Heart left ventricle (tissue), 16 donors: Measurements from ENCODE around the gene TBC1D1. TPM values are rescaled to one million over a fixed set of nuclear protein-coding genes. Genes with fewer than 3 reads are reported as not detected.

Source experiments
- ATAC-seq, 4 donors: fragments of 200-7000 bp; cut with Tn5 transposase; one replicate each; pipeline ENCODE4 v1.9.1; 2020 to 2022; ENCODE audit warnings: moderate library complexity in 4 of 4, mild to moderate bottlenecking in 3 of 4, moderate number of reproducible peaks in 1 of 4
- DNase-seq, 5 donors: peaks; one replicate each; pipeline ENCODE4 v3.0.0-alpha.2; 2020
- H3K27ac ChIP-seq, 12 donors: fragments of 200-600 bp; sonication (generic) in 4 of 12; one replicate each; pipeline versions ENCODE4 v1.5.0 to v1.8.0; 2016 to 2022; ENCODE audit warnings: mild to moderate bottlenecking in 2 of 12
- H3K27me3 ChIP-seq, 9 donors: fragments of 200-600 bp; sonication (generic) in 2 of 9; one replicate each; pipeline versions ENCODE4 v1.5.1 to v1.8.0; 2016 to 2022; ENCODE audit warnings: mild to moderate bottlenecking in 3 of 9
- H3K36me3 ChIP-seq, 9 donors: fragments of 200-600 bp; sonication (generic) in 2 of 9; one replicate each; pipeline versions ENCODE4 v1.5.0 to v1.8.0; 2018 to 2022; ENCODE audit warnings: mild to moderate bottlenecking in 2 of 9
- H3K4me1 ChIP-seq, 12 donors: fragments of 200-600 bp; sonication (generic) in 4 of 12; one replicate each; pipeline versions ENCODE4 v1.5.0 to v1.8.0; 2016 to 2022; ENCODE audit warnings: mild to moderate bottlenecking in 3 of 12
- H3K4me3 ChIP-seq, 12 donors: fragments of 200-600 bp; sonication (generic) in 4 of 12; one replicate each; pipeline versions ENCODE4 v1.5.0 to v1.8.0; 2017 to 2022; ENCODE audit warnings: mild to moderate bottlenecking in 9 of 12, moderate library complexity in 4 of 12
- H3K9me3 ChIP-seq, 12 donors: fragments of 200-600 bp; sonication (generic) in 4 of 12; one replicate each; pipeline versions ENCODE4 v1.5.0 to v1.8.0; 2016 to 2022; ENCODE audit warnings: mild to moderate bottlenecking in 1 of 12
- CTCF ChIP-seq, 12 donors: fragments of 200-600 bp; sonication (generic) in 4 of 12; IDR thresholded peaks; one replicate each; pipeline versions ENCODE4 v1.5.0 to v1.8.0; 2018 to 2022; ENCODE audit warnings: antibody characterized with exemption in 12 of 12, mild to moderate bottlenecking in 5 of 12
- POLR2A ChIP-seq, 2 donors: fragments of 450-650 bp; IDR thresholded peaks; one replicate each; pipeline ENCODE4 v1.6.1; 2017; ENCODE audit warnings: antibody characterized with exemption in 2 of 2, mild to moderate bottlenecking in 2 of 2, moderate library complexity in 2 of 2
- WGBS, 4 donors: extraction: QIAGEN DNeasy Blood & Tissue Kit in 2 of 4; methylation state at CpG; one replicate each; pipeline versions ENCODE4 v1.1.5 to v1.1.7; 2013 to 2018; 5-methylcytosine and 5-hydroxymethylcytosine counted together
- intact Hi-C, 10 donors: fragments of 100-400 bp; cut with DNase I; formaldehyde crosslinking; loops; one replicate each; pipeline versions ENCODE4 v1.11.1 to v1.14.2; 2022
- polyA plus RNA-seq, 2 donors: library from polyadenylated mRNA; stranded (reverse); fragments of 200-250 nt; gene quantifications; one replicate each; pipeline ENCODE4 v1.2.3, GENCODE V29; 2013
- total RNA-seq, 9 donors: library from RNA; depleted of rRNA in 2 of 9; stranded (reverse); fragments of >200 nt in 2 of 9; fragmentation: NEBNext Ultra II Directional in 3 of 9; extraction: Animal tissue kit (Norgen Biotek cat#: 25700) in 3 of 9; gene quantifications; one replicate each; pipeline versions ENCODE4 v1.1.0 to v1.2.4, GENCODE V29; 2016 to 2023
- donor health status: ischemic (EF 13 %, LVEDD 7.1; RV severe dilation, severe dysfunction).
- donor health status: healthy with polysubstance abuse.
- donor health status: DM: no; HTN: yes; CAD: no.
- donor health status: DM: no; HTN: no; CAD: no.
- donor health status: ischemic (EF 25% LVEDD 6.9; RV normal size, moderate dysfunction).
- donor health status: ischemic (EF 25% LVEDD 5.7; RV mildly dilated, moderate dysfunction).
- donor health status: healthy.
- donor health status: DM: yes; HTN: yes; CAD: no.
- donor health status: ischemic (EF 35%, LVEDD 5.7; RV mildly dilated, moderate dysfunction).
- donor health status: nonischemic (EF 11% LVEDD 7.7; RV severe dilation, severe dysfunction).
- donor health status: DM: yes; HTN: yes; CAD: no.
- donor health status: PGD.
- donor health status: ischemic (EF 29% LVEDD 5.4; RV normal size, mild dysfunction).
- donor health status: nonischemic (EF 23%, LVEDD 6.1; RV moderate dilation, normal function).

The TBC1D1 gene
- total and polyA plus RNA-seq, 11 donors, result 81.7 to 269 (median 140) TPM

- DNase-seq (no peak), ATAC-seq (no peak)
- no peak overlapping the region for H3K4me3 ChIP-seq
- no peak overlapping the region for H3K27ac ChIP-seq
- 92 to 98% (median 96%) methylated on average over 4 of the region's 4 CpGs for WGBS, 4 donors
- no peaks in the 10 kb centered on the region for H3K27me3 ChIP-seq
- intact Hi-C loops, result no loop called here
- H3K9me3 ChIP-seq, result no peaks in the 10 kb centered on the region
- H3K36me3 ChIP-seq, result peaks cover 0 to 71% (median 57%) of the 10 kb centered on the region in 9 donors
- H3K4me1 ChIP-seq, result peaks cover 0 to 7% (median 0%) of the 10 kb centered on the region in 12 donors
- no peak for TF ChIP-seq CTCF (IDR thresholded peaks at IDR 0.05)
- TF ChIP-seq POLR2A (IDR thresholded peaks at IDR 0.05), result no peak
Observed at GRCh38 chr4:38139187-38139586, 248.3 kb downstream of the TBC1D1 start.

GRCh38 chr4:38140643-38141203, 249.8 kb downstream of the TBC1D1 start:
- 90 to 100% (median 93%) methylated on average over 1 of the region's 1 CpG for WGBS, 4 donors
- no peak for TF ChIP-seq CTCF (IDR thresholded peaks at IDR 0.05)
- no peak for TF ChIP-seq POLR2A (IDR thresholded peaks at IDR 0.05)
- no peak for ATAC-seq

GRCh38 chr4:38141808-38142500, 251.1 kb downstream of the TBC1D1 start:
- Histone ChIP-seq H3K9me3 (no peaks in the 10 kb centered on the region), H3K4me3 (no peak overlapping the region), H3K27ac (peak overlapping the region in 2 of 12 donors; percentile 12 to 13), H3K27me3 (no peaks in the 10 kb centered on the region), H3K4me1 (peaks cover 0 to 14% (median 0%) of the 10 kb centered on the region in 12 donors), H3K36me3 (peaks cover 0 to 47% (median 33%) of the 10 kb centered on the region in 9 donors)
- ATAC-seq, result peak in 2 of 4 donors; percentile 49 to 69
- 86 to 92% (median 89%) methylated on average over 8 of the region's 8 CpGs for WGBS, 4 donors
- intact Hi-C loops, result no loop called here
- no peak for DNase-seq
- no peak for TF ChIP-seq CTCF (IDR thresholded peaks at IDR 0.05)
- no peak for TF ChIP-seq POLR2A (IDR thresholded peaks at IDR 0.05)

More at GRCh38 chr4:38140643-38141203, 249.8 kb downstream of the TBC1D1 start:
- Histone ChIP-seq H3K4me3 (no peak overlapping the region), H3K27ac (no peak overlapping the region), H3K36me3 (peaks cover 0 to 57% (median 42%) of the 10 kb centered on the region in 9 donors), H3K4me1 (peaks cover 0 to 14% (median 0%) of the 10 kb centered on the region in 12 donors), H3K27me3 (no peaks in the 10 kb centered on the region), H3K9me3 (no peaks in the 10 kb centered on the region)
- intact Hi-C loops, result no loop called here
- no peak for DNase-seq

GRCh38 chr4:38144031-38144430, 253.1 kb downstream of the TBC1D1 start:
- DNase-seq (no peak), ATAC-seq (peak in 2 of 4 donors; percentile 16 to 49)
- no peak overlapping the region for H3K4me3 ChIP-seq
- 44 to 54% (median 53%) methylated on average over 1 of the region's 1 CpG for WGBS, 4 donors
- peaks cover 0 to 14% (median 0%) of the 10 kb centered on the region in 12 donors for H3K4me1 ChIP-seq
- no peak overlapping the region for H3K27ac ChIP-seq
- intact Hi-C loops, result no loop called here
- peaks cover 0 to 26% (median 13%) of the 10 kb centered on the region in 9 donors for H3K36me3 ChIP-seq
- H3K27me3 ChIP-seq, result no peaks in the 10 kb centered on the region
- H3K9me3 ChIP-seq, result no peaks in the 10 kb centered on the region
- TF ChIP-seq POLR2A (IDR thresholded peaks at IDR 0.05) (no peak), CTCF (IDR thresholded peaks at IDR 0.05) (no peak)
